COLO668 (cell line): ENCODE results near the gene DNAAF3.
"Not testable (repeated sequence)": the region's sequence is repeated elsewhere in the genome, so short reads cannot be mapped to it uniquely, and the experiment has no call there.

Experiments used
- DNase-seq: peaks from one replicate; lab custom pipeline; 2025; ENCODE audit not compliant: unreplicated experiment; lab: John Stamatoyannopoulos, UW

DNAAF3 gene

DNA sequence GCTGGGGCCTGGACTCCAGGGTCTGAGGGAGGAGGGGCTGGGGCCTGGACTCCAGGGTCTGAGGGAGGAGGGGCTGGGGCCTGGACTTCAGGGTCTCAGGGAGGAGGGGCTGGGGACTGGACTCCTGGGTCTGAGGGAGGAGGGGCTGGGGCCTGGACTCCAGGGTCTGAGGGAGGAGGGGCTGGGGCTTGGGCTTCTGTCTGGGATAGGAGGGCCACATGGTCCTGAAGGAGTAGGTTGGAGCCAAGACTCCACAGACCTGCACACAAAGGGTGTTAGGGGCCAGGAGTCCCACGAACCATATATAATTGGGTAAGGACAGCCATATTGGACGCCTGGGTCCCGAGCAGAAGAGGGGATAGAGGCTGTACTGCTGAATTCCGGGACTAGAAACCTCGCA lies 10.6 kb downstream of the DNAAF3 start:
- not testable (repeated sequence) for DNase-seq

DNA sequence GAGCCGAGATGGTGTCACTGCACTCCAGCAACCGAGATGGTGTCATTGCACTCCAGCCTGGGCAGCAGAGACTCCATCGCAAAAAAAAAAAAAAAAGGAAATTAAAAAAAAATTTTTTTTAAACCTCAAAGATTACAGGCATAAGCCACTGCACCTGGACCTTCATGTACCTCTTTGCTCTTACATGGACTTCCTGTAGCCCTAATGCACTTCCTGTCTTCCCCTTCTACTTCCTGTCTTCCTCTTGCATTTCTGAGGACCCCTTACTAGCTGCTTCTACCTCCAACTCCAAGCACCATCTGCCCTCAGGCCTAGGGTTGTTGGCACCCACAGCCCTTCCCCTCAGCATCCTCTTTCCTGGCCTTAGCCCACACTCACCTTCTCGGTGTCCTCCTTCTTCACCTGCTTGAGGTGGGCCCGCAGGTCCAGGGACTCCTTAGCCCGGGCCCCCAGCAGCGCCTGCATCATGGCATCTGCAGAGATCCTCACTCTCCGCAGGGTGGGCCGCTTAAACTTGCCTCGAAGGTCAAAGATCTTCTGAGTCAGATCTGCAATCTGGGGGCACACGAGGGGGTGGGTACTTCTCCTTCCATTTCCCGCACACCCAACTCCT lies 12.7 kb downstream of the DNAAF3 start:
- no peak for DNase-seq

DNA sequence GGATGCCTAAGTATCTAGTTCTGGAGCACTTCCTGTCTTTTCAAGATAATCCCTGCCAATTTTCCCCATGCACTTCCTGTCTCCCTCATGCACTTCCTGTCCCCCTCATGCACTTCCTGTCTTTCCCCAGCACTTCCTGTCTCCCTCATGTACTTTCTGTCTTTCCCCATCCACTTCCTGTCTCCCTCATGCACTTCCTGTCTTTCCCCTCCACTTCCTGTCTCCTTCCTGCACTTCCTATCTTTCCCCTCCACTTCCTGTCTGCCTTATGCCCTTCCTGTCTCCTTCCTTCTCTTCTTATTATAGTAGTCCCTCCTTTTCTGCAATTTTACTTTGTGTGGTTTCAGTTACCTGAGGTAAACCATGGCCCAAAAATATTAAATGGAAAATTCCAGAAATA lies 14.4 kb downstream of the DNAAF3 start:
- no peak for DNase-seq

DNA sequence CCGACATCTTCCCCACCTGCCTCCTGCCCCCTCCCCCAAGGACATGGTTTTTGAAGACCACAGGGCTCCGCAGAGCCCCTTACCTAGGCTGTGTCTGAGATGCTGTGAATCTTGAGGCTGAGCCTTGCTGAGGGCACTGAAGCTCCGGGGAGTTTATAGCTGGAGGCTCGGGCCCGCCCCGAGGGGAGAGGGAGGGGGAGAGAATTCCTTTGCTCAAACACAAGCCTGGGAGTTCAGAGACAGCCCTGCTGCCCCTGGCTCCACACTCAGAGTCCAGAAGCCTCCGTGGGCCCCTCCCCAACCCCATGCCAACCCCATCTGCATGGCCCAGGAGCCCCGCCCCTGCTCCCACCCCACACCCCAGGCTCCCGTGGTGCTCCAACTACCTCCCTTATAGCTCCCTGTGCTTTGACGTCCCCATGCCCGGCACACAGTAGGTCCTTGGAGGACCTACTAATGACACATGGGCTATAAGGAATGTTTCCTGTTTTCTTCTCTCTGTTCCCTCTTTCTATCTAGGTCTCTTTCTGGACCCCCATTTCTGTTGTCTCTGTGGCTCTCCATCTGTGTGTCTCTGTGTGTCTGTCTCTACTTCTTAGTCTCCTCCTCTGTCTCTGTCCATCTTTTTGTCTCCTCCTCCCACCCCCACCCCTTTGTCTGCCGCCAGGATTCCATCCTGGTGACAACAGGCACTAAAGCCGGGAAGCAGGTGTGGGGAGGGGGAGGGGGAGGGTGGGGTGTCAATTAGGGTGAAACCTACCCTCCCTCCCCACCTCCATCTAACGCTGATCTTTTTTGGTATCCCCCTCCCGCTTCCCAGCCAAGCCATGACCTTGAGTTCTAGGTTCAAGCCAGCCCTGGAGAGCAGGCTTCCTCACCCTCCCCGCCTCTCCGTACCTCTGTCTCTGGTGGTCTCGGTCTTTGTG lies 17.1 kb downstream of the DNAAF3 start, which contains the start of gene TNNT1:
TNNT1 (minus strand) TSS at position 129 of the 926 bp plus-strand sequence. CDS start 2,049 bp downstream, outside the sequence.
- no peak for DNase-seq

DNA sequence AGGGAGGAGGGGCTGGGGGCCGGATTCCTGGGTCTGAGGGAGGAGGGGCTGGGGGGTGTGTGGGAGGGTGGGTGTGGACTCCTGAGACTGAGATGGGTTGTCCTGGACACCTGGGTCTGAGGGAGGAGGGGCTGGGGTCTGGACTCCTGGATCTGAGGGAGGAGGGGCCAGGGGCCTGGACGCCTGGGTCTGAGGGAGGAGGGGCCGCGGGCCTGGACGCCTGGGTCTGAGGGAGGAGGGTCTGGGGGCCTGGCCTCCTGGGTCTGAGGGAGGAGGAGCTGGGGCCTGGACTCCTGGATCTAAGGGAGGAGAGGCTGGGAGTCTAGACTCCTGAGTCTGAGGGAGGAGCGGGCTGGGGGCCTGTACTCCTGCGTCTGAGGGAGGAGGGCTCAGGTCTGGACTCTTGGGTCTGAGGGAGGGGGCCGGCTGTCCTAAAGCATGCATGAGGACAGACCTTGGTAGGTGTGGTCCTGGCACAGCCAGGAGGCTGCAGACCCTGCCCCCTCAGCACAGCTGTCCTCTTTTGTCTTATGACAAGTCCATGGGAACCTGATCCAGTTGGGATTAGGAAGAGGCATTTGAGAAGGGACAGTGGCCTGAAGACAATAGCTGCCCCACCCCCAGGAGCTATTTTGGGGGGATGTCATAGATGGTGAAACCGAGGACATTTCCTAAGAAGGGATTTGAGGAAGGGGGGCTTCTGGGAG lies 18.7 kb downstream of the DNAAF3 start:
- DNase-seq, result no peak

DNA sequence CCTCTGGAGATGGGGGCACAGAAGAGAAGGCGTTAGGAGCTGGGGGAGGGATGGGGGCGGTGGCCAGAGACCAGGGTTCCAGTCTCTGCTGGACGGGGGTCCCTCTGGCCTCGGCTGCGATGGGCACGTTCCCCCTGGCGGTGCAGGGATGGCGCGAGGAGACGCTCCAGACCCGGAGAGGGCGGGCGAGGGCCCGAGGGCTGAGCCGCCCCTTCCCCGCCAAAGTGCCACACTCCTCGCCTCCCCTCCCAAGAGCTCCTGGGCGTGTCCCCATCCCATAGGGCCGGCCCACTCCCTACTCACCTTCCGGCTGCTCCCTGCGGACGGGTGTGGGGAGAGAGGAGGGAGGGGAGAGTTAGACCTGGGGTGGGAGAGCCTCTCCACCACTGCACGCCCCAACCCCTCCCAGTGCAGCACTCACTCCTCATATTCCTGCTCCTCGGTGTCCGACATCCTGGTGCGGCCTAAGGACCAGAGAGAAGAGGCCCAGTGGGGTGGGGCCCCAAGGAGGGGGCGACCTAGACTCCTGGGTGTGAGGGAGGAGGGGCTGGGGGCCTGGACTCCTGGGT lies 19.6 kb downstream of the DNAAF3 start:
- DNase-seq, result peak; percentile 37

DNA sequence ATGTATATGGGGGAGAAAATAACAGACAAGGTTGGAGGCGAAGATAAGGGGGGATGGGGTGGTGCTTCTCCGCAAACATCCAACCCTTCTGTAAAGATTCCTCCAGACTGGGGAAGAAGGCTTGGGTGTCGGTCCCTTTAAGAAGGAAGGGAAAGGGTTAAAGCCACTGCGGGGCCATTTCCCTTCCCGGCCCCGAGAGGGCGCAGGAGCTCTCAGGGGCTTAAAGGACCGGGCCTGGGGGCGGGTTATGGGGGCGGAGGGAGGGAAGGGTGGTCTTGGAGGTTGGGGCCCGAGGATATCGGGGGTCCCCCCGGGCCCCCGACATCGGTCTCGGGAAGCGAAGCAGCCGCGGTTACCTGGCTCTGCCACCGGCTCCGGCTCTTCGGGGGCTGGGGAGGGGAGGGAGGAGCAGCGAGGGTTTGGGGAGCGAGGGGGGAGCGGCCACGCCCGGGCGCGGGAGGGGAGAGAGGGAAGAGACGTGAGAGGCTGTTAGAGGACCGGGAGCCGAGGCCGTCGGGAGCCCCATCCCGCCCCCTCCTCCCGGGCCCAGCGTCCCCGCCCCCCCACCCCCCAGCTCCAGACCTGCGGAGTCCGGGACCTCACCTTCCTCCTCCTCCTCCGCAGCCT lies 20.2 kb downstream of the DNAAF3 start:
- DNase-seq, result peak; percentile 27

DNA sequence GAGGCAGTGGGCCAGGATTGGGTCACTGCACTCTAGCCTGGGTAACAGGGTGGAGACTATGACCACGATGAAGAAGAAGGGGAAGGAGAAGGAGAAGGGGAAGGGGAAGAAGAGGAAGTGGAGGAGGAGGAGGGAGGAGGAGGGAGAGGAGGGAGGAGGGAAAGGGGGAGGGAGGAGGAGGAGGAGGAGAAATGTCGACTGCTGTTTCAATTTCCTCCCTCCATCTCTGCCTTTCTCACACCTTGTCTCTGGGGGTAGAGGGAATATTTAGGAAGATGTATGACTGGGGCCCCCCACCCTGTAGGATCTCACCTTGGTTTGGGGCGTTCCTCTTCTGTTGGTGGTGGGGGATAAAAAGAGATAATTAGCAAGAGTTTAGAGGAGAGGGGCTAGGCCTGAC lies 21.2 kb downstream of the DNAAF3 start:
- DNase-seq, result no peak

DNA sequence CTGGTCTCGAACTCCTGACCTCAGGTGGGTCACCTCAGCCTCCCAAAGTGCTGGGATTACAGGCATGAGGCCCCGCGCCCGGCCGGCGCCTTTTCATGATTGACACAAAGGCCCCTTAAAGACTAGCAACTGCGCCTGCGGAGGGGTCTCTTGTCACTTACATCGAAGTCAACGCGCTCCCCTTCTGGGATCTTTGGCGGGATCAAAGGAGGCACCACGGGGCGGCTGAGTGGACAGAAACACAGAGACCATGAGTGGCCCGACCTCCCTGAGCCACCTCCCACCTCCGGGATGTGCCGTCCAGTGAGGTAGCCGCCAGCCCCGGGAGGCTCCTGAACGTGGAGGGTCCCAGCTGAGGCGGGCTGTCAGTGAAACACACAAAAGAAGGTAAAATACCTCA lies 24.7 kb downstream of the DNAAF3 start:
- DNase-seq, result no peak

DNA sequence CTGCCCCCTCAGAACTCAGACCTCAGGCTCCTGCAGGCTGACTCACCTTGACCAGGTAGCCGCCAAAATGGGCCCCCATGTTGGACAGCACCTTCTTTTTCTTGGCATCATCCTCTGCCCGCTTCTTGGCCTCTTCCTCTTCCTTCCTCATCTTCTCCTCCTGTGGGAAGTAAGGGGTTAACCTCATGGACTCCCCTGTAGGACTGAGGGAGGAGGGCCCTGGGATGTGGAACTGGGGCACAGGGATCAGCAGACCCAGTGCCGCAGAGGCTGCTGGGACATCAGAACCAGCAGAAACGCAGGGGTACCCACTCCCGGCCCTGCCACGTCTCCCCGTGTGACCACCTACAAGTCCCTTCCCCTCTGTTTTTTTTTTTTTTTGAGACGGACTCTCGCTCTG lies 28.5 kb downstream of the DNAAF3 start:
- DNase-seq, result no peak

DNA sequence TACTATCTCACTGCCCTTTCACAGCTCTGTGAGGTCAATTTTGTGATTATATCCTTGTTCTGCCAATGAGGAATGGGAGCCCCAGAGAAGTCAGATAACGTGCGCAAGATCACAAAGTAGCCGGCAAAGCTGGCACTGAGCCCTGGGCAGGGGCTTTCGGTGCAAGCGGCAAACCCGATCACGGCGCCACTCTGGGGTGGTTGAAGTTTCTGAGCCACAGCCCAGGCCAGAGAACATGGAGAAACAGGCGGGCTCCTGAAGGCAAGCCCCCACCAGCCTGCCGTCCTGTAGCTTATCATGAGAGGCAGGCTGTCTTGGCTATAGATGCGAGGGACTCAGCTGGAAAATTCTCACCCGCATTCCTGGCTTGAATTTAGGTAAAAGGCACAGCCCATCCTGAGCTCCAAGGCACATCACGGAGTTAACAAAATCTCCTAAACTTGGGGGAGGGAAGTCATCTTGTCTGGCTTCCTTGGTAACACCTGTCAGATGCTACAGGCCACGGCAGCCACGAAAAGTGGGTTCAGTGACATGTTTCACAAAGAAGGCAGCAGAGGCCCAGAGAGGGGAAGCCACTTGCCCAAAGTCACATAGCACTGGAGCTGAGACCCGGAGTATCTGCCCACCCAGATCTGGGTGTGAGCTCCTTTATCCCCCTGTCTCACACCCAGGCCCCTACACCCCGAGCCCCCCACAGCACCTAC lies 29.9 kb downstream of the DNAAF3 start:
- no peak for DNase-seq

DNA sequence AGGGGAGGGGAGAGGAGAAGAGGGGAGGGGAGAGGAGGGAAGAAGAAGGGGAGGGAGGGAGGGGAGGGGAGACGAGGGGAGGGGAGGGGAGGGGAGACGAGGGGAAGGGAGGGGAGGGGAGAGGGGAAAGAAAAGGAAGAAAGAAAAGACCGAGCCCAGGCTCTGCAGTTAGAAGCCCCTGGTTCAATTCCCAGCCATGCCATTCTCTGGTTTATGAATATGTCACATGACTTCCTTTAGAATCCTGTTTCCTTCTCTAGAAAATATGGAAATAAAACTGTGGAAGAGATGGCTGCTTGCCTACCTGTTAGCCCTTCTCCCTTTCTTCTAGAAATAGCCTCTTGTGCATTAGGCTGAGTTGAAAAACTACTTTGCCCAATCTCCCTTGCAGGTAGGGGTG lies 31.7 kb downstream of the DNAAF3 start:
- no peak for DNase-seq

DNA sequence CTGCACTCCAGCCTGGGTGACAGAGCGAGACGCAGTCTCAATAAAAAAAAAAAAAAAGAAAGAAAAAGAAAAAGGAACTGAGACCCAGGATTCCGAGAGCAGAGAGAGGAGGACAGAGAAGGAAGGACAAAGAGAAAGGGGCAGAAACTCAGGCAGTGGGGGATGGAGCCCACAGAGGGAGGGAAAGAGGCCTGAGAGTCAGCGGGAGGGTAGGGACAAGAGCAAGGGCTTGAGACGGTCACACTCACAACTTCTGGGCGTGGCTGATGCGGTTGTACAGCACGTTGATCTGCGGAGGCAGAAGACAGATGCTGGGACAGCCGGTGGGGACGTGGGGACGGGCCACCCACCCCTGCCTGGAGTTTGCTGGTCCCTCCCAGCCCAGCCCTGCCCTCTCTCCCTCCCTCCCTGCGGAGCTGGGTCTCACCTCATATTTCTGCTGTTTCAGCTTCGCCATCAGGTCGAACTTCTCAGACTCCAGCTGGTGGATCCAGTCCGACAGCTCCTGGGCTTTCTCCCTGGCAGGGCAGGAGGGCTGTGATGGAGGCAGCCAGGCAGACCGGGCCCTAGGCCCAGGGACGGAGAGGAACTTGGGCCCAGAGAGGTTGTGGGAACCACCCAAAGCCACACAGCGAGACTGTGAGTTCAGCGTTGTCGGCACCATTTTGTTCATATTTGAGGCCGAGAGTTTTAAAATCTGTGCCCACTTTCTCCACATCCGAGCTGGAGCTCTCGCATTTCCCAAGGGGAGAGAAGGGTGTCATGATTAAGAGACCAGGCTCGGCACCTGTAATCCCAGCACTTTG lies 32.6 kb downstream of the DNAAF3 start:
- no peak for DNase-seq

DNA sequence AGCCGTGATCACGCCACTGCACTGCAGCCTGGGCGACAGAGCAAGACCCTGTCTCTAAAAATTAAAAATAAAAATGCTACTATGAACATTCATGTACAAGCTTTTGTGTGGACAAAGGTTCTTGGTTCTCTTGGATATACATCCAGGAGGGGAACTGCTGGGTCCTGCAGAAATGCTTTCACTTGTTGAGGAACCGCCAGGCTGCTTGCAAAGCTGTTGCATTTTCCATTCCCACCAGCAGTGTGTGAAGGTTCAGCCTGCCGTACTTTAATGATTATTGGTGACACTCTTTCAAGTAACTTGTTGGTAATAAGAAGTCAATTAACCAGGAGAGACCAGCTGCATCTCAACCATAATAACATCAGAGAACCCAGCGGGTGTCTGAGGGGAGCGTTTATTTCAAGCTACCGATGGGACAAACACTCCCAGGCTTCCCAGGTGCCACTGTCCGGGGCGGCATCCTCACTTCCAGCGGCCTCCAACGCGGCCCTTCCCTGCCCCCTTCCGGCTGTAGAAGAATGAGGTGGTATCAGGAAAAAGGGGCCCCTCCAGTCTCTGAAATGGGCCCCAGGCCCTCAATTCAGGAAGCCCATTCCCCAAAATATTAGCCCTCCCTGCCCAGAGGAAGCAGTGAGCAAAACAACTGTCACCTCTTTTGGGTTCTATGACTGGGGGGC lies 33.8 kb downstream of the DNAAF3 start:
- no peak for DNase-seq

DNA sequence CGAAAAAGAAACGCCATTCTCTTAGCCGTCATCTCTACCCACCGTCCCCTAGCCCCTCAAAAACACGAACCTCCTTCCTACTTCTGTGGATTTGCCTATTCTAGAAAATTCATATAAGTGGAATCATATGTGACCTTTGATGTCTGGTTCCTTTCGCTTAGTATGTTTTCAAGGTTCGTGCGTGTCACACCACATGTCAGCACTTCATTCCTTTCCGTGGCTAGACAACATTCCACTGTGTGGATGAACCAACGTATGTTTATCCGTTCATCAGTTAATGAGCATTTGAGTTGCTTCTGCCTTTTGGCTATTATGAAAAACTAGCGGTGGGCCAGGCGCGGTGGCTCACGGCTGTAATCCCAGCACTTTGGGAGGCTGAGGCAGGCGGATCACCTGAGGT lies 35.0 kb downstream of the DNAAF3 start:
- DNase-seq, result no peak

DNA sequence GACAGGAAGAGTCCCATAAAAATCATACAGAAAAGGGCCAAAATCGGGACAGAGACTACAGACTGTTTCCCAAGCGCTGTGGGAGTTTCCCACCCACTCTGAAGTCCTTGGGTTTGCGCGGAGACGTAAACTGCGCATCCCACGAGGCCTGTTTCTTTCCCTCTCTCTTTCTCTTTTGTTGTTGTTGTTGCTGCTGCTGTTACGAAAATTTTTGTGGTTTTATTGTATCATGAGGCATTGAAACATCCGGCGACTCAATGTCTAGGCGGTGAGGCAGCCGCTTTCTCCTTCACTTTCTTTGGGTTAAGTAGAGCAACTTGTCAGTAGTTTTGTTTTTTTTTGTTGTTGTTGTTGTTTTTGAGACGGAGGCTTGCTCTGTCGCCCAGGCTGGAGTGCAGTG lies 47.4 kb downstream of the DNAAF3 start:
- DNase-seq, result no peak

DNA sequence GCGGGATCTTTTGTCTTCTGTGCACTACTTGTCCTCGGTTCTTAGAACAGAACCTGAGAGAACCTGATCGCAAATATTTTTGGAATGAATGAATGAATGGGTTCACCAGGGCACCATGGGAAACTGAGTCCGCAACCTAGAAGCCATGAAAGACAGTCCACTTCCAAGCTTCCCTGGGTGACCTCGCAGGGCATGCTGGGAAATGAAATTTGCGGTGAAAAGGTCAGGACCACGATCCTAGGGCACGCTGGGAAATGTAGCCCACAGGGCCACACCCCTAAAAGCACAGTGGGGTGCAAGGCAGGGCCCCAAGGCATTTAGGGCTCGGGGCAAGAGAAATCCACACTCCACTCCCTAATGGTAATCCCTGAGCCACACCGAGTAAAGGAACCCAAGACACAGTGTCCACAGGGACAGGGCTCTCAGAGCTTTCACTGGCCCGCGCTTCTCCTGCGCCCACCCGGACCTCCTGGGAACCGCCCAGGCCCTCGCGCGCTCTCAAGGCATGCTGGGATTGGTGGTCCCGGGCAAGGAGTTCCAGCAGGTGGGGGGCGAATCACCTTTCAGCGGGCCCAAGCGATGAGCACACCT lies 47.9 kb downstream of the DNAAF3 start:
- DNase-seq, result no peak

DNA sequence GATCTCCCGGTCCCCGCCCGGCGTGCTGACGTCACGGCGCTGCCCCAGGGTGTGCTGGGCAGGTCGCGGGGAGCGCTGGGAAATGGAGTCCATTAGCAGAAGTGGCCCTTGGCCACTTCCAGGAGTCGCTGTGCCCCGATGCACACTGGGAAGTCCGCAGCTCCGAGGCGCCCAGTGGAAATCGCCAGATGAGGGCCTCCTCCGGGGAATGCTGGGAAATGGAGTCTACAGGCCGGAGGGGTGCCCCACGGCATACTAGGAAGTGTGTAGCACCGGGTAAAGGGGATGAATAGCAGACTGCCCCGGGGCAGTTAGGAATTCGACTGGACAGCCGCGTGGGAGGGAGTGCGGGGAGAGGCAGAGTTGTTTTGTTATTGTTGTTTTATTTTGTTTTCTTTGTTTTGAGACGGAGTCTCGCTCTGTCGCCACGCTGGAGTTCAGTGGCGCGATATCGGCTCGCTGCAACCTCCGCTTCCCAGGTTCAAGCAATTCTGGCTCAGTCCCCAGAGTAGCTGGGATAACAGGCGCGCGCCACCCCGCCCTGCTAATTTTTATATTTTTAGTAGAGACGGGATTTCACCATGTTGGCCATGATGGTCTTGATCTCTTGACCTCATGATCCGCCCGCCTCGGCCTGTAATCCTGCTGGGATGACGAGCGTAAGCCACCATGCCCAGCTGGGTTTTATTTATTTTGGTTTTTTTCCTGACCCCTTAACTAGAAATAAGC lies 48.6 kb downstream of the DNAAF3 start:
- peak; percentile 98 for DNase-seq
